Cerebellar nuclear complex (tissue), 1 donor: ENCODE measurements around the gene DNAH11.
"Not testable (repeated sequence)": the region's sequence is repeated elsewhere in the genome, so short reads cannot be mapped to it uniquely, and the experiment has no call there.

Experiments used
- DNase-seq, 2 experiments: peaks; one replicate each; lab custom pipeline; 2025; lab: John Stamatoyannopoulos, UW

Gene DNAH11

GRCh38 chr7:21618706-21619105 is 75.9 kb downstream of the DNAH11 start:
- DNase-seq: no peak

DNA sequence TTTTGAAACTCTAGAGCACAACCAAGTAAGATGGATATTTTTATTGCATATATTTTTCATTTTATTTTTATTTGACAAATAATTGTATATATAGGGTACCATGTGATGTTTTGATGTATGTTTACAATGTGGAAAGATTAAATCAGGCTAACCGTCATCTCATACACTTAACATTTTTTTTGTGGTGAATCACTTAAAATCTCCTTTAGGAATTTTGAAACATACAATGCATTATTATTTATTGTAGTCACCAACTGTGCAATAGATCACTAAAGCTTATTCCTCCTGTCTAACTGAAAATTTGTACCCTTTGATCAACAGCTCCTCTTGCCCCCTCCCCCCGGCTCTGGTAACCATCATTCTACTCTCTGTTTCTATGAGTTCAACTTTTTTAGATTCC is 77.2 kb downstream of the DNAH11 start:
- no peak for DNase-seq

- DNase-seq: no peak
These were observed 81.5 kb downstream of the DNAH11 start for GRCh38 chr7:21624320-21624719.

DNA sequence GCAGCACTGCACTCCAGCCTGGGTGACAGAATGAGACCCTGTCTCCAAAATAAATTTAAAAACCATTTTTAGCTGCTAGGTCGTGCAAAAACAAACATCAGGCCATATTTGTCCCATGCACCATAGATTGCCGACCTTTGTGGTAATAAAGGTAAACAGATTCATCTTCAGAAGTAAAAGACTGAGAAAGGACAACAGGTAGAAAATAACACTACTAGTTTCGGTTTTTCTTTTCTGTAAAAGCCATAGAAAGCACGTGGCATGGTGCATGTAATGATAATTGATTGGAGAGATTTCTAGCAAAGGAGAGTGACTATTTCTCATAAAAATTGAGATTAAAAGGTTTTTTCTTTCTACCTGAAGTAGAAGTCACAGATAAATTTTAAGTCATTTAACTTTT is 93.9 kb downstream of the DNAH11 start:
- no peak for DNase-seq

DNA sequence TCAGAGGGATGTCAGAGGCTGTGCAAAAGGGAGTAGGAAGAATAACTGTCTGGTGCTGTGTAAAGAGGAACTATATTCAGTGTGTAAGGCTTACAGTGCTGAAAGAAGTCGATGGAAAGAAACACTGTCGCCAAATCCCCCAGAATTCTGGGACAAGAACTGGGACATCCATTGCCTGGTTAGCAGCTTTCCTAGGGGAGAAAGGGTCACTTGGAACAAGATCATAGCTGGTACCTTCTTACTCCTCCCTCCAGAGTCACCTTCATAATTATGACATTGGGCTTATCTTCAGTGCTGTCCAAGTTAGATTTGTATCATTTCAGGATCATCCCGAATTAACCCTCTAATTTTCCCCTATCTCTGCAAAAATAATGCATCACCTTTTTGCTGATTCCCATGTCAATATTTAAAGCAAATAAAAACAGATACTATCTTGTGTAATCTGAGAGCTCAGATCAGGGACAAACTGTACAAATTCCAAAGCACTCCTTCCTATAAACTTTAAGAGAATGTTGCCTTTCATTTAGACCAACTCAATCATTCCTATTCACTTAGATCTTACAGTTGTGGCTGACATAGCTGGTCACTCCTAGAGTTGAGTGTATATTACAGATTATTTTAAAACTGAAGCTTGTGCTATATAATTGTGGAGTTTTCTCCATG is 96.5 kb downstream of the DNAH11 start:
- DNase-seq: no peak

- DNase-seq: no peak
These were observed 97.3 kb downstream of the DNAH11 start for GRCh38 chr7:21640105-21640504.

GRCh38 chr7:21641546-21641945 is 98.7 kb downstream of the DNAH11 start:
- DNase-seq: no peak

DNA sequence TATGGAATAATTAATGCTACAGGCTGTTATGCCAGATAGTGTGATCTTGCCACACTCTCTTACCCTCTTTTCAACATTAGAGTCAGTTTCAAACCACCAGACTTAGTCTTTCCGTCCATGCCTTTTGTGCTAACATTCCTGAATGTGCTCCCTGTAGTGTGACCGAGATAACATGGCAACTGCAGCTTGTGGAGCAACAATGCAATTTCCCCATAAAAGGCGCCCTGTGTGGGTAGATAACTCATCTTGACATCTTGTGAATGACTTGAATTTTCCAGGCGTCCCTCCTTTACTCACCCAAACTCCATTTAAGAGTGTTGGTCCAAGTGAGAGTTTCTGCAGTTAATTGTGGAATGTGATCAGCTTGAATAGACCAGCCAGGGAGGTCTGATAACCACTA is 99.6 kb downstream of the DNAH11 start:
- DNase-seq: no peak

- DNase-seq: no peak
These were observed 108.9 kb downstream of the DNAH11 start for GRCh38 chr7:21651697-21652096.

GRCh38 chr7:21653623-21654022 is 110.8 kb downstream of the DNAH11 start:
- no peak for DNase-seq

DNA sequence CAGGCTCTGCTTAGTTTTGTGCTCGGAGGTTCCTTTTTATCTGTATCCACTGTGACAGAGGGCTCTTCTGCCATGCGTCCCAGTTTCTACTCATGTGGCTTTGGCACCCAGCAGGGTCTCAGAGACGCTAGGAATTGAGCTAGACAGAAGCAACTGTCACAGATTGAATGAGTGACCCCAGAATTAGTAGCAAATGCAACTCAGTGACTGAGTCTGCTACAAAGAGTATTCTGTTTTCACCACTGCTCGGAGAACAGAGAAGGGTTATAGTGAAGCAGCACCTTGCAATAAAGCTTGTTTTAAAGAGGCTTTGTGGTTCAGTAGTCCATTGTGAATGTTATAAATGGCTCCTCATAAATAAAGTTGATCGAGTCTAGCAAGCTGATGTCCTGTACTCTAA is 113.2 kb downstream of the DNAH11 start:
- no peak for DNase-seq

GRCh38 chr7:21656796-21657195 is 114.0 kb downstream of the DNAH11 start:
- DNase-seq: no peak

- DNase-seq: no peak
These were observed 127.7 kb downstream of the DNAH11 start for GRCh38 chr7:21670496-21670895.

GRCh38 chr7:21671859-21672258 is 129.0 kb downstream of the DNAH11 start:
- DNase-seq: no peak

DNA sequence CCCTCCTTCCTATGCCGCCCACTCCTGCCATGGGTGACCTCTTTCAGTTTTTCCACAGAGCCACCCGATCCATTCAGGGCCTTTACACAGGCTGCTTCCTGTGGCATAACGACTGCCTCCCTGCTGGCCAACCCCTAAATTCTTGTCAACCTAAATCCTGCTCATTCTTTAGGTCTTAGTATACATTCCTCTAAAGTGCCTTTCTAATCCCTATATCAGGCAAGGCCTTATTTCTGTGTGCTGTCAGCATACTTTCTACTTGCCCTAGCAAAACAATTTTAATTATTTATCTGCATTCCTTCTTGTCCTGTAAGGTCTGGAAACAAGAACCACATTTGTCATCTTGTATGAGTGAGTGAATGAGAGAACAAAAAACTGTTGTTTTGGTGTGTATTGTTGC is 132.4 kb downstream of the DNAH11 start:
- no peak for DNase-seq

DNA sequence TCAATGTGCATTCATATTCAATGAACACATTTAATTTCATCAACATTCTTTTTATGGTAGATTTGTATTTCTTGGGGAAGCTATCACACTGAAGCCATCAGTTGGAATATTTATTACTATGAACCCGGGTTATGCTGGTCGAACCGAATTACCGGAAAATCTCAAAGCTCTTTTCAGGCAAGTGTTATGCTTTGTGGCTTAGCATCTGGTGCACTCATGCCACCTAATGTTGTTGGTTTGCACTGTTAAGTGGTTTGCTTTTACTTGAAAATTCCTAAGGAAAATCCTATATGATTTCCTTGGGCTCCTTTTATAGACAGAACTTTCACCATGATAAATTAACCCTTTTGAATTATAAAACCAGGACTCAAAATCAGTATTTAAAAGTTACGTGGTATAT is 147.9 kb downstream of the DNAH11 start:
- DNase-seq: no peak

DNA sequence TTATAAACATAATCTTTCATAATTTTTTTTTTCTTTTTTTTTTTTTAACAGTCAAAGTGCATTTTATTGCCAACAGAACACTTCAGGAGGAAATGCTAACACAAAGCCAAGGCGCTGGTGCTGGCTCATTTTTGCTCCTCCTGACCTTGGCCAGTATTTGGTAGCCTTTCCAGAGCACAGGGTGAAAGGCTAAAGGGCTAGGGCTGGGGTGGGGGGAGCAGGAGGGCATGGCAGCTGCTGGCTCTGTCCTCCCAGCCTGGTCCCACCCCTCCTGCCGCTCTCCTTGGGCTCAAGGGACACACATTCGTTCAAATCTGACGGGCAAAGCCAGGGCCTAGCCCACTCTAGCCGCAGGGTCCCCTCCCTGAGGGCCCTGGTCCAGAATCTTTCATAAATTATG is 148.3 kb downstream of the DNAH11 start:
- not testable (repeated sequence) for DNase-seq

GRCh38 chr7:21700587-21700986 is 157.7 kb downstream of the DNAH11 start:
- not testable (repeated sequence) for DNase-seq

GRCh38 chr7:21702303-21702702 is 159.5 kb downstream of the DNAH11 start:
- DNase-seq: no peak

DNA sequence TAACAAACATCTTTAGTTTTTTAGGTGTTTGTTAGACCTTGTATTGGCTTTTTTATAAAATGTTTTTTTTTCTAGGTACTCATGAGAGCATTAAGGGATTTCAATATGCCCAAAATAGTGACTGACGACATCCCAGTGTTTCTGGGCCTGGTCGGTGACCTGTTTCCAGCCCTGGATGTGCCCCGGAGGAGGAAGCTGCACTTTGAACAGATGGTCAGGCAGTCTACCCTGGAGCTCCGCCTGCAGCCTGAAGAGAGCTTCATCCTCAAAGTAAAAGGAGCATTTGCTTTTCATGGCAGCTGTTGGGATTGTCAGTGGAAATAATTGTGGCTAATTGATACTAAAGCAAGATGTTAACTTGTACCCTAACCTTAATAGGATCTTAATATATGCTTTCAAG is 161.5 kb downstream of the DNAH11 start:
- DNase-seq: peak in 1 of 2 experiments; percentile 36

DNA sequence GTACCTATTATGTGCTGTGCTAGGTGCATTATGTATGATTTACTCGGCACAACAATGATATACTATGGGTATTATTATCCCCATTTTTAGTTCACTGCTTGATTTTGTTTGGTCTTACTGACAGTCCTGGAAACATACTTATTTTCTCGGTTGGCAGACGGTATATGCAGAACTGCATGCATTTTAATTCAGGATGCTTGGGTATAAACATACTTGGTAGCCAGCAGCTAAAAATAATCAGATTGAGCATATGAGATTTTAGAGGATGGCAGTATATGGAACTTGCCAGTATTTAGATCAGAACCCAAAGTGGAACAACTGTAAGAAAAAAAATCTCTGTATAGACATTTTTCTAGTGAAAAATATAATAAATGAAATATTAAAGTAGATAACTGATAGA is 163.3 kb downstream of the DNAH11 start:
- DNase-seq: no peak

- DNase-seq: no peak
These were observed 164.7 kb downstream of the DNAH11 start for GRCh38 chr7:21707566-21707965.

DNA sequence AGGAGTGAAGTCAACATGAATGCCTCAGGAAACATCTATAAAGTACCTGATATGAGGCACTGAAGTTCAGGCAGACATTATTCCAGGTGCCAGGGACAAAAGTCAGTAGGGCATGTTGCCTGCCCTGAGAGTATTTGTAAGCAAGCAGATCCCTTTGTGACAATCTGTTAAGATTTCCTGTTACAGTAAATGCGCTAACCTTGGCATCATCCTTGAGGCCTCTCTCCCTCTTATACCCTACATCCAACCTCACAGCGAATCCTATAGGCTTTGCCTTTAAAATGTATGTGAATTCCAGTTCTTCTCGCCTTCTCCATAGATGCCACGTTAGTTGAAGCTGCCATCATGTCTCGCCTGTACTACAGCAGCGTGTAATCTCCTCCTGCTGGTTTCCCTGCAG is 165.3 kb downstream of the DNAH11 start:
- DNase-seq: no peak

DNA sequence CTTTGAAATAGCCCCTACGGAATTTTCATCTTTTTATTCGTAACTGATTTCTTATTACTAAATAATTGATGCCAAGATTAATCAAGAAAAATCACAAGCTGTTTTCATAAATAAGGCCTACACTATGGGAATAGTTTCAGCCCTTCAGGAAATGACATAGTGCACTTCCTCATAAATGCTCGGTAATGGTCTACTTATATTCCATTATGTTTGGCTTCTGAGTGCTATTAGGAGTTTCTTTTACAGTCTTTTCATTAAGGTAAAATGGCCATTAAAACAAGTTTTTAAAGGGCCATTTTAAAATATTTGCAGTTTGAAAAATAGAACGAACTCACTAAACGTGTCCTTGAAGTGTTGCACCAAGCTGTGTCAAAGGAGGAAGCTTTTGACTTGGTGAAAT is 174.5 kb downstream of the DNAH11 start:
- no peak for DNase-seq

GRCh38 chr7:21718391-21718790 is 175.6 kb downstream of the DNAH11 start:
- DNase-seq: no peak
